Suprapubic skin (tissue), 4 donors: ENCODE results near the gene ACOD1.

ENCODE experiments used
- EP300 ChIP-seq: sonication (generic); formaldehyde crosslinking; IDR thresholded peaks from one replicate; pipeline ENCODE4 v1.6.1; 2017; ENCODE audit warnings: antibody characterized with exemption
- POLR2A ChIP-seq, 2 donors: fragments of 450-650 bp; IDR thresholded peaks; one replicate each; pipeline ENCODE4 v1.6.1; 2017; ENCODE audit warnings: antibody characterized with exemption in 2 of 2, mild to moderate bottlenecking in 2 of 2, moderate library complexity in 2 of 2
- POLR2AphosphoS5 ChIP-seq, 3 donors: sonication (generic); formaldehyde crosslinking; IDR thresholded peaks; one replicate each; pipeline ENCODE4 v1.6.1; 2017; ENCODE audit warnings: antibody characterized with exemption in 3 of 3
- TF ChIP-seq, protein P1 (sequence below), 2 donors: fragments of 200-600 bp in 1 of 2; fragments of 450-650 bp in 1 of 2; sonication (generic) in 1 of 2; IDR thresholded peaks; one replicate each; pipeline ENCODE4 v1.5.1; 2016 to 2019; ENCODE audit warnings: antibody characterized with exemption in 2 of 2, mild to moderate bottlenecking in 1 of 2, moderate library complexity in 1 of 2

DNA sequence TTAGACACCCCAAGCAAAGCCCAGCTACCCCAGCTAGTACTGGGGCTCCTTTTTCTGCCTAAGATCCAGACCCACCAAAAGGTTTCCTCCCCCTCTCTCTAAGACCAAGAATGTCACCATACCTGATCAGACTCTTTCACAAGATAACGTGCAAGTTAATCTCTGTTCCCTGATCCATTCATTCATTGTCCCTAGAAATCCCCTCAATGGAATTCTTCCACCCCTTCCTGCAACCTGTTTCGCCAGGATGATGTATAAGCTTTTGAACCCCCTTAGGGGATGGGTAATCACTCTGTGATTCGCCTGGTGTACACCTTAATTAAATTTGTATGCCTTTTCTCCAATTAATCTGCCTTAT lies 26.3 kb downstream of the ACOD1 start:
- TF ChIP-seq, protein P1, sequence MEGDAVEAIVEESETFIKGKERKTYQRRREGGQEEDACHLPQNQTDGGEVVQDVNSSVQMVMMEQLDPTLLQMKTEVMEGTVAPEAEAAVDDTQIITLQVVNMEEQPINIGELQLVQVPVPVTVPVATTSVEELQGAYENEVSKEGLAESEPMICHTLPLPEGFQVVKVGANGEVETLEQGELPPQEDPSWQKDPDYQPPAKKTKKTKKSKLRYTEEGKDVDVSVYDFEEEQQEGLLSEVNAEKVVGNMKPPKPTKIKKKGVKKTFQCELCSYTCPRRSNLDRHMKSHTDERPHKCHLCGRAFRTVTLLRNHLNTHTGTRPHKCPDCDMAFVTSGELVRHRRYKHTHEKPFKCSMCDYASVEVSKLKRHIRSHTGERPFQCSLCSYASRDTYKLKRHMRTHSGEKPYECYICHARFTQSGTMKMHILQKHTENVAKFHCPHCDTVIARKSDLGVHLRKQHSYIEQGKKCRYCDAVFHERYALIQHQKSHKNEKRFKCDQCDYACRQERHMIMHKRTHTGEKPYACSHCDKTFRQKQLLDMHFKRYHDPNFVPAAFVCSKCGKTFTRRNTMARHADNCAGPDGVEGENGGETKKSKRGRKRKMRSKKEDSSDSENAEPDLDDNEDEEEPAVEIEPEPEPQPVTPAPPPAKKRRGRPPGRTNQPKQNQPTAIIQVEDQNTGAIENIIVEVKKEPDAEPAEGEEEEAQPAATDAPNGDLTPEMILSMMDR (IDR thresholded peaks at IDR 0.05), result no peak
- no peak for TF ChIP-seq EP300
- no peak for TF ChIP-seq POLR2A (IDR thresholded peaks at IDR 0.05)
- TF ChIP-seq POLR2AphosphoS5 (IDR thresholded peaks at IDR 0.05), result no peak
